GM21423 (cell line): ENCODE measurements around the gene ZNF205.
"Not testable (repeated sequence)": the region's sequence is repeated elsewhere in the genome, so short reads cannot be mapped to it uniquely, and the experiment has no call there.

Source experiments
- ATAC-seq: cut with Tn5 transposase; IDR thresholded peaks from one replicate; pipeline ENCODE4 v1.9.1; 2021; ENCODE audit warnings: mild to moderate bottlenecking, moderate library complexity; ENCODE audit not compliant: unreplicated experiment

Gene ZNF205

GRCh38 chr16:3148256-3149192, 36.1 kb downstream of the ZNF205 start:
- no peak for ATAC-seq

GRCh38 chr16:3149193-3149530, 36.8 kb downstream of the ZNF205 start:
- no peak for ATAC-seq

GRCh38 chr16:3149630-3150345, 37.4 kb downstream of the ZNF205 start:
- no peak for ATAC-seq

GRCh38 chr16:3150346-3151218, 38.2 kb downstream of the ZNF205 start:
- ATAC-seq: peak; percentile 75

- no peak for ATAC-seq
These were observed 39.6 kb downstream of the ZNF205 start for GRCh38 chr16:3152027-3152276.

- ATAC-seq: no peak
These were observed 40.0 kb downstream of the ZNF205 start for GRCh38 chr16:3152277-3152990.

- ATAC-seq: no peak
These were observed 40.6 kb downstream of the ZNF205 start for GRCh38 chr16:3152991-3153368.

- no peak for ATAC-seq
These were observed 42.8 kb downstream of the ZNF205 start for GRCh38 chr16:3155181-3155580.

GRCh38 chr16:3155972-3156371, 43.6 kb downstream of the ZNF205 start:
- no peak for ATAC-seq

- ATAC-seq: no peak
These were observed 45.0 kb downstream of the ZNF205 start for GRCh38 chr16:3157229-3158025.

GRCh38 chr16:3158026-3158509, 45.7 kb downstream of the ZNF205 start:
- peak; percentile 9 for ATAC-seq

- peak; percentile 52 for ATAC-seq
These were observed 46.3 kb downstream of the ZNF205 start for GRCh38 chr16:3158510-3159314.

GRCh38 chr16:3161235-3162018, 49.0 kb downstream of the ZNF205 start:
- ATAC-seq: no peak

- no peak for ATAC-seq
These were observed 52.0 kb downstream of the ZNF205 start for GRCh38 chr16:3164121-3164991.

GRCh38 chr16:3165111-3165822, 52.9 kb downstream of the ZNF205 start:
- no peak for ATAC-seq

- ATAC-seq: no peak
These were observed 54.1 kb downstream of the ZNF205 start for GRCh38 chr16:3166505-3166886.

GRCh38 chr16:3168729-3169128, 56.3 kb downstream of the ZNF205 start:
- ATAC-seq: not testable (repeated sequence)
